OCI-LY7 (cell line): Measurements from ENCODE around the gene TNFAIP8L3. TPM values are rescaled to one million over a fixed set of nuclear protein-coding genes. Genes with fewer than 3 reads are reported as not detected.

ENCODE experiments used
- BruUV-seq: library from RNA; stranded (reverse); fragments of 400-500 nt; replicated peaks from 2 replicates; lab custom pipeline; 2021; lab: Mats Ljungman, UMichigan
- CTCF ChIA-PET: fragments of 300-600 bp; sonication (Branson Sonifier 250); formaldehyde crosslinking; loops from one replicate; lab custom pipeline; 2022; ENCODE audit warnings: antibody characterized with exemption; ENCODE audit not compliant: unreplicated experiment; lab: Charles Lee
- POLR2A ChIA-PET: fragments of 300-600 bp; sonication (Branson Sonifier 250); formaldehyde crosslinking; loops from one replicate; lab custom pipeline; 2022; ENCODE audit warnings: antibody characterized with exemption; lab: Charles Lee
- DNase-seq: peaks from one replicate; pipeline ENCODE4 v3.0.0-alpha.2; 2015; ENCODE audit warnings: low spot score
- H2AFZ ChIP-seq: fragments of 200-600 bp; sonication (generic), shearing (Covaris generic); 2 replicates; pipeline ENCODE4 v1.6.1; 2014; ENCODE audit warnings: mild to moderate bottlenecking, antibody characterized with exemption, low read length, moderate library complexity
- H3K27ac ChIP-seq: fragments of 200-600 bp; sonication (generic); 2 replicates; pipeline ENCODE4 v1.5.1; 2014; ENCODE audit warnings: mixed run types, low read depth, mild to moderate bottlenecking, moderate library complexity, low read length, inconsistent platforms; ENCODE audit not compliant: poor library complexity, severe bottlenecking
- H3K36me3 ChIP-seq: fragments of 200-600 bp; sonication (generic); 2 replicates; pipeline ENCODE4 v1.6.1; 2014; ENCODE audit warnings: mild to moderate bottlenecking, antibody characterized with exemption, low read length, moderate library complexity, mixed read lengths; ENCODE audit not compliant: insufficient read depth
- H3K4me1 ChIP-seq: fragments of 200-600 bp; sonication (generic); 2 replicates; pipeline ENCODE4 v1.5.1; 2014; ENCODE audit warnings: mild to moderate bottlenecking, low read length; ENCODE audit not compliant: insufficient read depth, poor library complexity, severe bottlenecking
- H3K4me2 ChIP-seq: fragments of 200-600 bp; sonication (generic); 2 replicates; pipeline ENCODE4 v1.6.1; 2014; ENCODE audit warnings: mild to moderate bottlenecking, low read length
- H3K4me3 ChIP-seq: fragments of 200-600 bp; sonication (generic); 2 replicates; pipeline ENCODE4 v1.5.1; 2014; ENCODE audit warnings: mild to moderate bottlenecking, low read depth, low read length; ENCODE audit not compliant: poor library complexity, severe bottlenecking
- H3K79me2 ChIP-seq: fragments of 200-600 bp; sonication (generic); 2 replicates; pipeline ENCODE4 v1.6.1; 2016; ENCODE audit warnings: low read depth, mild to moderate bottlenecking, low read length, moderate library complexity, mixed read lengths; ENCODE audit not compliant: insufficient read depth
- H3K9me2 ChIP-seq: fragments of 200-600 bp; sonication (generic); 2 replicates; pipeline ENCODE4 v1.6.1; 2016; ENCODE audit warnings: mild to moderate bottlenecking, low read length, mixed read lengths; ENCODE audit not compliant: insufficient read depth
- H3K9me3 ChIP-seq: fragments of 200-600 bp; sonication (generic); 2 replicates; pipeline ENCODE4 v1.6.1; 2014; ENCODE audit warnings: mild to moderate bottlenecking, mixed run types, low read length, mixed read lengths
- H4K20me1 ChIP-seq: fragments of 200-600 bp; sonication (generic); 2 replicates; pipeline ENCODE4 v1.6.1; 2014; ENCODE audit warnings: mild to moderate bottlenecking, antibody characterized with exemption, low read length, moderate library complexity, mixed read lengths; ENCODE audit not compliant: insufficient read depth
- CTCF ChIP-seq: fragments of 200-600 bp; sonication (generic); conservative IDR thresholded peaks from 2 replicates; pipeline ENCODE4 v1.5.1; 2014; ENCODE audit warnings: mild to moderate bottlenecking, antibody characterized with exemption, low read length, moderate library complexity, mixed read lengths
- EZH2phosphoT487 ChIP-seq: fragments of 200-600 bp; sonication (generic); IDR thresholded peaks from 2 replicates; pipeline ENCODE4 v1.6.1; 2018; ENCODE audit warnings: low read depth, borderline replicate concordance, mild to moderate bottlenecking, mixed run types, antibody characterized with exemption, low read length, moderate library complexity, mixed read lengths
- intact Hi-C: fragments of 100-400 bp; cut with micrococcal nuclease; formaldehyde crosslinking; loops from one replicate; pipeline ENCODE4 v1.10.0; 2022; ENCODE audit not compliant: unreplicated experiment
- total RNA-seq, 2 experiments: library from RNA; depleted of rRNA in 1 of 2; stranded (reverse); fragments of >200 nt in 1 of 2; shearing (Covaris generic) in 1 of 2; gene quantifications; 2 replicates each; pipeline ENCODE4 v1.2.3, GENCODE V29; 2014 to 2022

The TNFAIP8L3 gene
- total RNA-seq, 2 experiments from 2014 or later, result not detected

GRCh38 chr15:51025454-51025846 lies 69.3 kb downstream of the TNFAIP8L3 start:
- Histone ChIP-seq H3K79me2 (no peaks in the 10 kb centered on the region), H3K27ac (no peak overlapping the region), H3K9me2 (no peaks in the 10 kb centered on the region), H3K36me3 (no peaks in the 10 kb centered on the region), H4K20me1 (no peaks in the 10 kb centered on the region), H3K4me2 (no peak overlapping the region), H2AFZ (no peak overlapping the region), H3K4me3 (no peak overlapping the region), H3K4me1 (no peaks in the 10 kb centered on the region), H3K9me3 (no peaks in the 10 kb centered on the region)
- DNase-seq, result no peak
- intact Hi-C loops, result no loop called here
- CTCF ChIA-PET, result no interaction called here
- TF ChIP-seq EZH2phosphoT487, result no peak
- TF ChIP-seq CTCF, result no peak
- POLR2A ChIA-PET, result interaction anchor here (0.8 kb wide), 1 partner anchor 186 kb away, joined by 3 read pairs; no protein-coding TSS in a partner anchor
- no TSS peak for BruUV-seq

DNA sequence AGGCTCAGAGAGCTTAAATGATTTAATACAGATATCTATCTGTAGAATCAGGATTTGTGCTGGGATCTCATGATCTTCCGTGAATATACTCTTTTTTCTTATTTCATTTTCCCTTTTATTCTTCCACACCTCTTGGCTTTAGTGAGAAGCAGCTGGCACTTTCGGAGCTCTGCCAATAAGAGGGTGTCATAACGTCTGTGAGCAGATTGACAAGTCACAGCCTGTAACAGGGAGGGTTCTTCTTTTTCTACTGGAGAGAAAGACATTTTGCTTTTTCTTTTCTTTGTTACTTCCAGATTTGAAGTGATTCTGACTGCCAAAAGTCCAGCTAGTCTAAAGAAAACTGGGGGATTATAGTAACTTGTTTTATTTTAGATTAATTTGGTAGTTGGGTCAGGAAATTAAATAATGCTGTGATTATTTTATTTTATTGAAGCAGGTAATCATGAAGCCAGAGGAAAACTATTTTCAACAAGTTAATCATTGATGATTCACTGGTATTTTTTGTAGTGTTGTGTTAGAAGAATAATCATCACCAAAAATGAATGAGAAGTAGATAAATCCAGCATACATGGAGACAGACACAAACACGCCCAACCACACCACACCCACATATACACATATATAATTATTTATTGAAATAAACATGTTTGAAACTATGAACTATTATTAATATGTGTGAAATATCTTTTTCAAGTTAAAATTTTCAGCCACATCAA lies 69.8 kb downstream of the TNFAIP8L3 start:
- no peak overlapping the region for H3K4me3 ChIP-seq
- ChIA-PET POLR2A (no interaction called here), CTCF (no interaction called here)
- no peaks in the 10 kb centered on the region for H3K9me3 ChIP-seq
- H3K36me3 ChIP-seq, result no peaks in the 10 kb centered on the region
- H3K4me1 ChIP-seq, result no peaks in the 10 kb centered on the region
- no TSS peak for BruUV-seq
- H3K79me2 ChIP-seq, result no peaks in the 10 kb centered on the region
- no peak overlapping the region for H3K27ac ChIP-seq
- H3K9me2 ChIP-seq, result no peaks in the 10 kb centered on the region
- TF ChIP-seq CTCF (no peak), EZH2phosphoT487 (no peak)
- no peak overlapping the region for H2AFZ ChIP-seq
- H4K20me1 ChIP-seq, result no peaks in the 10 kb centered on the region
- intact Hi-C loops, result no loop called here
- DNase-seq, result no peak
- no peak overlapping the region for H3K4me2 ChIP-seq

DNA sequence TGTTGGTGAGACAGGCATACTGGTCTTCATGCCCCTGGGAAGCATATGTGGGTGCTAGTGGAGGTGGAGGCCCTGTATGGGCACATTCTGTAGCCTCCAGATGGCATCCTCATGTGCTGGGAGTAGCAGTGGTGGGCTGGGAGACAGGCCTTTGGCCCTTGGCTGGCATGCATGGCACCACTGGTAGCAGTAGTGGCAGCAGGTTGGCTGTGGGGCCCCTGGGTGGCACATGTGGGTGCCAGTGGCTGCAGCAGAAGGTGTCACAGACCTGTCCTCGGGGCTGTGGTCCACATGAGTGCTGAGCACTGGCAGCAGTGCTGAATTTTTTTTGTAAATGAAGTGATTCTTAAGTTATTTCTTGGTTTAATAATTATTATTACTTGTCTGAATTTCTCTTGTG lies 71.2 kb downstream of the TNFAIP8L3 start:
- Histone ChIP-seq H4K20me1 (no peaks in the 10 kb centered on the region), H3K4me1 (no peaks in the 10 kb centered on the region), H3K36me3 (no peaks in the 10 kb centered on the region), H3K27ac (no peak overlapping the region), H3K9me3 (no peaks in the 10 kb centered on the region), H3K4me2 (no peak overlapping the region), H3K79me2 (no peaks in the 10 kb centered on the region), H2AFZ (no peak overlapping the region), H3K4me3 (no peak overlapping the region), H3K9me2 (no peaks in the 10 kb centered on the region)
- intact Hi-C loops, result no loop called here
- BruUV-seq, result no TSS peak
- TF ChIP-seq EZH2phosphoT487, result no peak
- no peak for TF ChIP-seq CTCF
- CTCF ChIA-PET, result no interaction called here
- POLR2A ChIA-PET, result no interaction called here
- no peak for DNase-seq
